HEK293 (cell line): ENCODE results near the gene VSIG10L.

Experiments used
- CTCF ChIA-PET: fragments of 350-600 bp; formaldehyde crosslinking; extraction: SDS; loops from one replicate; lab custom pipeline; 2021; ENCODE audit warnings: antibody characterized with exemption; lab: Yijun Ruan, JAX
- POLR2A ChIA-PET: fragments of 300-600 bp; formaldehyde crosslinking; extraction: SDS; loops from one replicate; lab custom pipeline; 2020; ENCODE audit warnings: antibody characterized with exemption, inconsistent platforms; lab: Yijun Ruan, JAX
- H3K27ac ChIP-seq: fragments of 200-500 bp; sonication (Bioruptor generic); 2 replicates; pipeline ENCODE4 v1.5.1; 2014; ENCODE audit warnings: low read depth, low read length, control low read depth, inconsistent platforms; ENCODE audit errors: extremely low read depth
- H3K36me3 ChIP-seq, 2 experiments: fragments of 200-500 bp in 1 of 2; sonication (Bioruptor generic) in 1 of 2; 1 replicate in 1 of 2; 2 replicates in 1 of 2; pipeline ENCODE4 v1.5.1; 2014 to 2017; ENCODE audit warnings: inconsistent platforms in 2 of 2, low read length in 2 of 2; ENCODE audit not compliant: control insufficient read depth in 2 of 2, insufficient read depth in 1 of 2
- H3K4me1 ChIP-seq: fragments of 200-500 bp; sonication (Bioruptor generic); 2 replicates; pipeline ENCODE4 v1.5.1; 2014; ENCODE audit warnings: mild to moderate bottlenecking, low read length, inconsistent platforms; ENCODE audit not compliant: control insufficient read depth, insufficient read depth
- H3K4me3 ChIP-seq: 2 replicates; pipeline ENCODE4 v1.5.1; 2011; ENCODE audit warnings: low read depth, mild to moderate bottlenecking, control low read depth, low read length, moderate library complexity
- H3K9me3 ChIP-seq: fragments of 200-500 bp; sonication (Bioruptor generic); 2 replicates; pipeline ENCODE4 v1.5.1; 2014; ENCODE audit warnings: low read depth, low read length, inconsistent platforms; ENCODE audit not compliant: control insufficient read depth, insufficient read depth
- GLIS1 ChIP-seq: fragments of 450-650 bp; formaldehyde crosslinking; IDR thresholded peaks from 2 replicates; pipeline ENCODE4 v1.5.1; 2016; ENCODE audit warnings: missing biosample characterization, missing genetic modification characterization
- KLF16 ChIP-seq: fragments of 450-650 bp; formaldehyde crosslinking; IDR thresholded peaks from 2 replicates; pipeline ENCODE4 v1.5.1; 2017; ENCODE audit warnings: missing biosample characterization, missing genetic modification characterization
- KLF17 ChIP-seq: fragments of 450-650 bp; formaldehyde crosslinking; IDR thresholded peaks from 2 replicates; pipeline ENCODE4 v1.5.1; 2016; ENCODE audit warnings: missing biosample characterization, missing genetic modification characterization
- YY2 ChIP-seq: fragments of 450-650 bp; formaldehyde crosslinking; IDR thresholded peaks from 2 replicates; pipeline ENCODE4 v1.5.1; 2016; ENCODE audit warnings: missing biosample characterization, missing genetic modification characterization
- ZBTB20 ChIP-seq: fragments of 450-650 bp; formaldehyde crosslinking; IDR thresholded peaks from 2 replicates; pipeline ENCODE4 v1.5.1; 2016; ENCODE audit warnings: missing biosample characterization, missing genetic modification characterization
- ZBTB21 ChIP-seq: fragments of 450-650 bp; formaldehyde crosslinking; IDR thresholded peaks from 2 replicates; pipeline ENCODE4 v1.5.1; 2017; ENCODE audit warnings: missing biosample characterization, missing genetic modification characterization
- ZBTB26 ChIP-seq: fragments of 450-650 bp; formaldehyde crosslinking; optimal IDR thresholded peaks from 2 replicates; pipeline ENCODE3; 2016; ENCODE audit warnings: missing biosample characterization, mild to moderate bottlenecking, missing genetic modification characterization
- ZBTB7A ChIP-seq: fragments of 450-650 bp; formaldehyde crosslinking; IDR thresholded peaks from 2 replicates; pipeline ENCODE4 v1.5.1; 2016; ENCODE audit warnings: low read depth, missing biosample characterization, missing genetic modification characterization
- ZFP3 ChIP-seq: fragments of 450-650 bp; formaldehyde crosslinking; IDR thresholded peaks from 2 replicates; pipeline ENCODE4 v1.5.1; 2016; ENCODE audit warnings: low read depth, missing biosample characterization, missing genetic modification characterization
- ZNF148 ChIP-seq: fragments of 450-650 bp; formaldehyde crosslinking; IDR thresholded peaks from 2 replicates; pipeline ENCODE4 v1.5.0; 2017; ENCODE audit warnings: missing biosample characterization, missing genetic modification characterization, borderline replicate concordance
- ZNF169 ChIP-seq: fragments of 450-650 bp; formaldehyde crosslinking; IDR thresholded peaks from 2 replicates; pipeline ENCODE4 v1.5.1; 2016; ENCODE audit warnings: missing biosample characterization, missing genetic modification characterization
- ZNF211 ChIP-seq: fragments of 450-650 bp; formaldehyde crosslinking; IDR thresholded peaks from 2 replicates; pipeline ENCODE4 v1.5.1; 2016; ENCODE audit warnings: low read depth, missing biosample characterization, missing genetic modification characterization
- ZNF248 ChIP-seq: fragments of 450-650 bp; formaldehyde crosslinking; IDR thresholded peaks from 2 replicates; pipeline ENCODE4 v1.5.1; 2017; ENCODE audit warnings: missing biosample characterization, missing genetic modification characterization
- ZNF350 ChIP-seq: fragments of 450-650 bp; formaldehyde crosslinking; IDR thresholded peaks from 2 replicates; pipeline ENCODE4 v1.5.0; 2017; ENCODE audit warnings: missing biosample characterization, mild to moderate bottlenecking, missing genetic modification characterization
- ZNF621 ChIP-seq: fragments of 450-650 bp; formaldehyde crosslinking; IDR thresholded peaks from 2 replicates; pipeline ENCODE4 v1.5.1; 2017; ENCODE audit warnings: missing biosample characterization, missing genetic modification characterization
- ZNF629 ChIP-seq: fragments of 450-650 bp; formaldehyde crosslinking; IDR thresholded peaks from 2 replicates; pipeline ENCODE4 v1.5.1; 2017; ENCODE audit warnings: missing biosample characterization, missing genetic modification characterization
- ZNF660 ChIP-seq: fragments of 450-650 bp; IDR thresholded peaks from 2 replicates; pipeline ENCODE4 v1.5.1; 2018; ENCODE audit warnings: missing biosample characterization, mild to moderate bottlenecking, missing genetic modification characterization
- ZNF677 ChIP-seq: fragments of 450-650 bp; IDR thresholded peaks from 2 replicates; pipeline ENCODE4 v1.5.0; 2018; ENCODE audit warnings: missing biosample characterization, mild to moderate bottlenecking, missing genetic modification characterization, moderate library complexity
- ZNF704 ChIP-seq: fragments of 450-650 bp; formaldehyde crosslinking; IDR thresholded peaks from 2 replicates; pipeline ENCODE4 v1.5.1; 2016; ENCODE audit warnings: missing biosample characterization, missing genetic modification characterization
- ZNF791 ChIP-seq: fragments of 450-650 bp; formaldehyde crosslinking; IDR thresholded peaks from 2 replicates; pipeline ENCODE4 v1.5.1; 2016; ENCODE audit warnings: missing biosample characterization, missing genetic modification characterization
- TF ChIP-seq, protein P1 (sequence below): fragments of 450-650 bp; formaldehyde crosslinking; IDR thresholded peaks from 2 replicates; pipeline ENCODE4 v1.5.1; 2016; ENCODE audit warnings: missing biosample characterization, missing genetic modification characterization
- TF ChIP-seq, protein P2 (sequence below): fragments of 450-650 bp; formaldehyde crosslinking; IDR thresholded peaks from 2 replicates; pipeline ENCODE4 v1.5.1; 2016; ENCODE audit warnings: missing biosample characterization, missing genetic modification characterization

Gene VSIG10L

GRCh38 chr19:51367565-51368365, 25.8 kb upstream of the VSIG10L start (continued):
- TF ChIP-seq ZNF248 (tag by site-specific recombination) (no peak), ZNF629 (no peak), ZNF660 (no peak), ZNF791 (tag by site-specific recombination) (no peak), ZNF677 (no peak), YY2 (tag by site-specific recombination) (no peak), ZNF704 (tag by site-specific recombination) (no peak), KLF17 (no peak), ZNF350 (tag by site-specific recombination) (no peak), ZFP3 (tag by site-specific recombination) (no peak), ZBTB21 (tag by site-specific recombination) (no peak)
- TF ChIP-seq, protein P1, sequence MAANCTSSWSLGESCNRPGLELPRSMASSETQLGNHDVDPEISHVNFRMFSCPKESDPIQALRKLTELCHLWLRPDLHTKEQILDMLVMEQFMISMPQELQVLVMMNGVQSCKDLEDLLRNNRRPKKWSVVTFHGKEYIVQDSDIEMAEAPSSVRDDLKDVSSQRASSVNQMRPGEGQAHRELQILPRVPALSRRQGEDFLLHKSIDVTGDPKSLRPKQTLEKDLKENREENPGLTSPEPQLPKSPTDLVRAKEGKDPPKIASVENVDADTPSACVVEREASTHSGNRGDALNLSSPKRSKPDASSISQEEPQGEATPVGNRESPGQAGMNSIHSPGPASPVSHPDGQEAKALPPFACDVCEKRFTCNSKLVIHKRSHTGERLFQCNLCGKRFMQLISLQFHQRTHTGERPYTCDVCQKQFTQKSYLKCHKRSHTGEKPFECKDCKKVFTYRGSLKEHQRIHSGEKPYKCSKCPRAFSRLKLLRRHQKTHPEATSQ (tag by site-specific recombination): 0 out of 2 replicates have a peak, but pooled peaks have one; percentile 44

GRCh38 chr19:51367255-51367564, 25.3 kb upstream of the VSIG10L start:
- Histone ChIP-seq H3K36me3 (no peaks in the 10 kb centered on the region; a peak in 1 of 3 replicates), H3K27ac (peak overlapping the region; percentile 85), H3K4me3 (peak overlapping the region; percentile 43), H3K4me1 (peaks cover 10% of the 10 kb centered on the region), H3K9me3 (no peaks in the 10 kb centered on the region)
- CTCF ChIA-PET: interaction anchor here (1.0 kb wide), 1 partner anchor 28 kb away, joined by 4 read pairs; no protein-coding TSS in a partner anchor
- POLR2A ChIA-PET: interaction anchor here (0.7 to 2.7 kb wide), 11 partner anchors 8 to 29 kb away, joined by 3 to 37 read pairs (median 6); partner anchors contain the start of gene VSIG10L
- TF ChIP-seq ZNF621 (no peak), GLIS1 (peak; percentile 50), ZBTB20 (tag by site-specific recombination) (peak; percentile 58)

GRCh38 chr19:51366389-51367254, 24.7 kb upstream of the VSIG10L start:
- no peaks in the 10 kb centered on the region; a peak in 1 of 3 replicates for H3K36me3 ChIP-seq
- peak overlapping the region; percentile 85 for H3K27ac ChIP-seq
- peak overlapping the region; percentile 77 for H3K4me3 ChIP-seq
- H3K4me1 ChIP-seq: peaks cover 10% of the 10 kb centered on the region
- no peaks in the 10 kb centered on the region for H3K9me3 ChIP-seq
- ChIA-PET CTCF (interaction anchor here (1.0 to 1.3 kb wide), 3 partner anchors 27 to 28 kb away, joined by 4 to 6 read pairs (median 5); no protein-coding TSS in a partner anchor), POLR2A (interaction anchor here (0.9 to 2.7 kb wide), 12 partner anchors 7 to 38 kb away, joined by 3 to 37 read pairs (median 8); partner anchors contain the start of gene VSIG10L)
- TF ChIP-seq ZNF169 (tag by site-specific recombination): peak; percentile 62; the same call in 1 of the 2 replicates
- peak; percentile 55 for TF ChIP-seq ZBTB26
- TF ChIP-seq ZNF148 (tag by site-specific recombination): peak; percentile 60; the same call in 1 of the 2 replicates
- no peak for TF ChIP-seq ZNF211
- TF ChIP-seq ZBTB7A: peak; percentile 53; the same call in 1 of the 2 replicates
- TF ChIP-seq KLF16: peak; percentile 78; the same call in 1 of the 2 replicates
- TF ChIP-seq, protein P2, sequence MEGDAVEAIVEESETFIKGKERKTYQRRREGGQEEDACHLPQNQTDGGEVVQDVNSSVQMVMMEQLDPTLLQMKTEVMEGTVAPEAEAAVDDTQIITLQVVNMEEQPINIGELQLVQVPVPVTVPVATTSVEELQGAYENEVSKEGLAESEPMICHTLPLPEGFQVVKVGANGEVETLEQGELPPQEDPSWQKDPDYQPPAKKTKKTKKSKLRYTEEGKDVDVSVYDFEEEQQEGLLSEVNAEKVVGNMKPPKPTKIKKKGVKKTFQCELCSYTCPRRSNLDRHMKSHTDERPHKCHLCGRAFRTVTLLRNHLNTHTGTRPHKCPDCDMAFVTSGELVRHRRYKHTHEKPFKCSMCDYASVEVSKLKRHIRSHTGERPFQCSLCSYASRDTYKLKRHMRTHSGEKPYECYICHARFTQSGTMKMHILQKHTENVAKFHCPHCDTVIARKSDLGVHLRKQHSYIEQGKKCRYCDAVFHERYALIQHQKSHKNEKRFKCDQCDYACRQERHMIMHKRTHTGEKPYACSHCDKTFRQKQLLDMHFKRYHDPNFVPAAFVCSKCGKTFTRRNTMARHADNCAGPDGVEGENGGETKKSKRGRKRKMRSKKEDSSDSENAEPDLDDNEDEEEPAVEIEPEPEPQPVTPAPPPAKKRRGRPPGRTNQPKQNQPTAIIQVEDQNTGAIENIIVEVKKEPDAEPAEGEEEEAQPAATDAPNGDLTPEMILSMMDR: no peak; the same call in 1 of the 2 replicates
